HG03439 (cell line): ENCODE results near the gene EDIL3.

Source experiments
- ATAC-seq: cut with Tn5 transposase; IDR thresholded peaks from one replicate; pipeline ENCODE4 v1.9.1; 2021; ENCODE audit warnings: mild to moderate bottlenecking, moderate library complexity; ENCODE audit not compliant: unreplicated experiment

The EDIL3 gene

GRCh38 chr5:83972909-83973308 is 411.8 kb downstream of the EDIL3 start:
- ATAC-seq: no peak

GRCh38 chr5:83972236-83972635 is 412.4 kb downstream of the EDIL3 start:
- no peak for ATAC-seq

- ATAC-seq: no peak
Measured at GRCh38 chr5:83967417-83967816, 417.3 kb downstream of the EDIL3 start.

GRCh38 chr5:83965441-83965840 is 419.2 kb downstream of the EDIL3 start:
- ATAC-seq: no peak

- ATAC-seq: no peak
Measured at GRCh38 chr5:83964271-83964670, 420.4 kb downstream of the EDIL3 start.

- no peak for ATAC-seq
Measured at GRCh38 chr5:83957188-83957587, 427.5 kb downstream of the EDIL3 start.

- ATAC-seq: no peak
Measured at GRCh38 chr5:83956386-83956785, 428.3 kb downstream of the EDIL3 start.

- ATAC-seq: no peak
Measured at GRCh38 chr5:83955916-83956315, 428.8 kb downstream of the EDIL3 start.

- no peak for ATAC-seq
Measured at GRCh38 chr5:83947763-83948162, 436.9 kb downstream of the EDIL3 start.

GRCh38 chr5:83946516-83946915 is 438.2 kb downstream of the EDIL3 start:
- ATAC-seq: no peak

GRCh38 chr5:83942155-83942554 is 442.5 kb downstream of the EDIL3 start:
- ATAC-seq: no peak

GRCh38 chr5:83937837-83938236 is 446.8 kb downstream of the EDIL3 start:
- ATAC-seq: no peak

GRCh38 chr5:83931969-83932368 is 452.7 kb downstream of the EDIL3 start:
- no peak for ATAC-seq

GRCh38 chr5:83927140-83927733 is 457.4 kb downstream of the EDIL3 start:
- peak; percentile 59 for ATAC-seq

- ATAC-seq: no peak
Measured at GRCh38 chr5:83925955-83926337, 458.7 kb downstream of the EDIL3 start.

- ATAC-seq: no peak
Measured at GRCh38 chr5:83925321-83925954, 459.2 kb downstream of the EDIL3 start.

- no peak for ATAC-seq
Measured at GRCh38 chr5:83924891-83925290, 459.8 kb downstream of the EDIL3 start.

- no peak for ATAC-seq
Measured at GRCh38 chr5:83924171-83924570, 460.5 kb downstream of the EDIL3 start.

- no peak for ATAC-seq
Measured at GRCh38 chr5:83922699-83923098, 462.0 kb downstream of the EDIL3 start.

- no peak for ATAC-seq
Measured at GRCh38 chr5:83921666-83922193, 462.9 kb downstream of the EDIL3 start.

GRCh38 chr5:83919071-83920041 is 465.3 kb downstream of the EDIL3 start:
- ATAC-seq: no peak
